Globus pallidus (tissue), 1 donor: Measurements from ENCODE around the gene DNAJC10.
"Not testable (repeated sequence)": the region's sequence is repeated elsewhere in the genome, so short reads cannot be mapped to it uniquely, and the experiment has no call there.

Experiments
- DNase-seq: peaks from one replicate; pipeline ENCODE4 v3.0.0-alpha.2; 2015; ENCODE audit warnings: low spot score

DNAJC10 gene, protein sequence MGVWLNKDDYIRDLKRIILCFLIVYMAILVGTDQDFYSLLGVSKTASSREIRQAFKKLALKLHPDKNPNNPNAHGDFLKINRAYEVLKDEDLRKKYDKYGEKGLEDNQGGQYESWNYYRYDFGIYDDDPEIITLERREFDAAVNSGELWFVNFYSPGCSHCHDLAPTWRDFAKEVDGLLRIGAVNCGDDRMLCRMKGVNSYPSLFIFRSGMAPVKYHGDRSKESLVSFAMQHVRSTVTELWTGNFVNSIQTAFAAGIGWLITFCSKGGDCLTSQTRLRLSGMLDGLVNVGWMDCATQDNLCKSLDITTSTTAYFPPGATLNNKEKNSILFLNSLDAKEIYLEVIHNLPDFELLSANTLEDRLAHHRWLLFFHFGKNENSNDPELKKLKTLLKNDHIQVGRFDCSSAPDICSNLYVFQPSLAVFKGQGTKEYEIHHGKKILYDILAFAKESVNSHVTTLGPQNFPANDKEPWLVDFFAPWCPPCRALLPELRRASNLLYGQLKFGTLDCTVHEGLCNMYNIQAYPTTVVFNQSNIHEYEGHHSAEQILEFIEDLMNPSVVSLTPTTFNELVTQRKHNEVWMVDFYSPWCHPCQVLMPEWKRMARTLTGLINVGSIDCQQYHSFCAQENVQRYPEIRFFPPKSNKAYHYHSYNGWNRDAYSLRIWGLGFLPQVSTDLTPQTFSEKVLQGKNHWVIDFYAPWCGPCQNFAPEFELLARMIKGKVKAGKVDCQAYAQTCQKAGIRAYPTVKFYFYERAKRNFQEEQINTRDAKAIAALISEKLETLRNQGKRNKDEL

DNA sequence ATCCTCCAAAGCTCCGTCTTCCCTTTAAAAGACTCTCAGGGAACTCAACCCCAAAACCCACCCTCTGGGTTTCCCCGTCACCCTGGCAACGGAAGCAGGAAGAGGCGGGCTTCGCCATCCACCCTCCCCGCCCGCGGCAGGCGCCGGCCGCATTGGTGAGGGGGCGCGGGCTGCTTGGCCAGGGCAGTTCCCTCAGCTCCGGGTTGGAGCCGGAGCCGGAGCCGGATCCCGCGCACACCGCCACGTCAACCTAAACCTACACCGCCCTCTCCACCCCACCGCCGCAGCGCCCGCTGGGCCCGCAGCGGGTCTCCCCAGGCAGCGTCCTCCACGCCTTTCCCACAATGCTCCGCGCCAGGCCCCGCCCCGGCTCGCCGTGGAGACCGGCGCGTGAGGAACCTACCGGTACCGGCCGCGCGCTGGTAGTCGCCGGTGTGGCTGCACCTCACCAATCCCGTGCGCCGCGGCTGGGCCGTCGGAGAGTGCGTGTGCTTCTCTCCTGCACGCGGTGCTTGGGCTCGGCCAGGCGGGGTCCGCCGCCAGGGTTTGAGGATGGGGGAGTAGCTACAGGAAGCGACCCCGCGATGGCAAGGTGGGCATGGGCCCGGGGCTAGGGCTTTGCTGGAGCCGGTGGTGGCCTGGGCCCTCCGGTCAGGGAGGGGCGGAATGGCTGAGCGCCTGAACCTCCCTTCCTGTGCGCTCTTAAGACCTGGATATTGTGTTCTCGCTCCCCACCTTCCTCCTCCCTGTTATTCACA is at the start of gene DNAJC10:
Gene DNAJC10, plus strand, starts transcription at position 366 of the 758 bp plus-strand sequence. CDS start 1,830 bp downstream, outside the sequence.
- DNase-seq = peak; percentile 84

DNA sequence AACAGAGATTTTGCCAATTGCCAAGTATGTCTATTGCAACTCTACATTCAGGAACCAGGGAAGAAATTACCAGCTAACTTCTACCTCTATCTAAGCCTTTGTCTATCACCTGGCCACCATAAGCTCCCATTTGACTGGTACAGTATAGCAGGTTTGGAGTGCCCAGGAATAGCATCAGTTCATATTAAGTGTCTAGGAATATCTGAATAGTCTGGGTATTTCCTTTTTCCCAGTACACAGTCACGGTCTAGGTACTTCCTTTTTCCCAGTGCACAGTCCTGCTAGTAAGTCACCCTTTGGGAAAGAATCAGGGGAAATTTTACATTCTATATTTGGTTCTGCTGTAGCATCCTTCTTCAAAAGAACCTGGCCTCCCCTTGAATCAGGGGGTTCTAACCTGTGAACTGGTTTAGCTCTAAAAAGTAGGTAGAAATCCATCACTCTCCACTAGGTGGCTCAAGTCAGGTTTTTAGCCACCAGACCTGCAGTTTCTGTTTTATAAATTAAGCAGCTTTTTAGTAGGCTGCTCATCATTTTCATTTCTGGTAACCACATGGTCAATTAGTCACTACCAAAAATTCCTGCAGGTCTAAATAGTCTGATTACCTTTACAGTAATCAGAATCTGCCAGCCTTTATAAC is 49.3 kb upstream of the DNAJC10 start:
- DNase-seq = no peak

DNA sequence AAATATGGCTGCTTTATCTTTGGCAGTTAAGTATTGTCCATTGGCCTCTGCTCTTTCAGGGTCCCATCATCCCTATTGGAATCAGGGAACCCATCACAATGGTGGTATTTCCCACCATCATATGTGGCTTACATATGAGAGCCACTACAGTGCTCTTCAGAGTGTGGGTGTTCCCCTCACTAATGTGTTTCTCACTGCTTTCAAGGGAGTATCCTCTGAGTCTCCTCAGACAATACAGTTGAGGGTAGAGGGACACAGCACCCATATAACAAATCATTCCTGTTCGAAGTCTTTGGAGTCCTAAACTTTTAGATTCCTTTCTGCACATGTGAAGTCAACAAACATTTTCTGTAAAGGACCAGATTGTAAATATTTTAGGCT is 48.8 kb upstream of the DNAJC10 start:
- no peak for DNase-seq

DNA sequence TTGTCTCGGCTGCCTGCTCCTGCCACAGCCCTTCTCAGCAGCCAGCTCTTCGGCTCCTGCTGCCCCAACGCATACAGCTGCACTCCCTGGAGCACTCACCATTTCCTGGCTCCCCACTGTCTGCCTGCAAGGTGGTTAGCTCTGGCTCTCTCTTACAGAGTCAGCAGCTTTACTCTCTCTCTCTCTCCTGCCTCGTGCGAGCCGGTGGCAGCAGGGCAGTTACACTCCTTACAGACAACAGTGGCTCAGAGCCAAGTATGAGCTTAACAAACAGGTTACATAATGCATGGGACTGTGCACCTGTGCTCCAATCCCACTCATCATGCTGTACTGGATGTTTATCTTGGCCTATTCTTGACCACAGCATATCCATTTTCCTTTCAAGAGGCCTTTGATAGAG is 47.4 kb upstream of the DNAJC10 start:
- no peak for DNase-seq

DNA sequence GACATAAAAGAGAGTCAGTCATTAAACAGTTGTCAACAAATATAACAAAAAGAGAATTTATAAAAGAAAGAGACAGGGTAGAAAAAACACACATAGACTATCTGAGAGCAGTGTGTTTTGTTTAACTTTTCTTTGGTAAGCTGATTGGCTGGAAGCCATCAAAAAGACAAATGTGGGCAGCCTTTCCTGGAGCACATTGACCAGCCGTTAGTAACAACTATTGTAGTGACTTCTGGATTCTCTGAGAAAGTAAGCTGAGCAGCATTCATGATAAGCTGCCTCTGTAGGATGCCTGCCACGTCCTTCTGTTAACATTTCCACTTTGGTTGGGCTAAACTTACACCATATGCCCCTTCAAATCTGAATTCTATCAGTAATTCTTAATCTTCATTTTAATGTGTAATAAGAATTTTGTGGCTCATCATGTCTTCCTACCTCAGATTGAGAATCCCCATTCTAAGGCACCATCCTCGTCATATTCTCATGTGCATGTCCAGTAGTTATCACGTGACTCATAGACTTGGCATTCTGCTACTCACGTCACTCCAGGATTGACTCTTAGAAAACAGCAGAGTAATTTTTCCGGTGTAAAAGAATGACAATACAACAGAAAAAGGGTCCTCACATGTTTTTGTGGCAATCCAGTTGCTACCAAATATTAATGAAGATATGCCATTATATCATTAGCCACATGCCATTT is 43.4 kb upstream of the DNAJC10 start:
- DNase-seq = no peak

DNA sequence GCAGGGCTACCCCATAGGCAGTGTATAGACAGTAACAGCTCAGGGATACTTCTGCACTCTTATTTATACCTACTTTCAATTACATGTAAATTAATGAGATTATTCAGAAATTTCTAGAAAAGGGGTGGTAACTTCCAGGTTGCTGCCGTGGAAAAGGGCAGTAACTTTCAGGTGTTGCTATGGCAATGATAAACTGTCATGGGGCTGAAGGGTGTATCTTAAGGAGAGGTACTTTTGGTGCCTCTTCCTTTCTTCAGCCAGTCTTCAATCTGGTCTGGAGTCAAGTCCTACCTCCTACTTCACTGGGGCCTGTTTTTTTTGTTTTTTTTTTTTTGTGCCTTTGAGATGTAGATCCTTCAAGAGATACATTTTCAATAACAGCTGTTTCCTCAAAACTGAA is 35.2 kb upstream of the DNAJC10 start:
- no peak for DNase-seq

DNA sequence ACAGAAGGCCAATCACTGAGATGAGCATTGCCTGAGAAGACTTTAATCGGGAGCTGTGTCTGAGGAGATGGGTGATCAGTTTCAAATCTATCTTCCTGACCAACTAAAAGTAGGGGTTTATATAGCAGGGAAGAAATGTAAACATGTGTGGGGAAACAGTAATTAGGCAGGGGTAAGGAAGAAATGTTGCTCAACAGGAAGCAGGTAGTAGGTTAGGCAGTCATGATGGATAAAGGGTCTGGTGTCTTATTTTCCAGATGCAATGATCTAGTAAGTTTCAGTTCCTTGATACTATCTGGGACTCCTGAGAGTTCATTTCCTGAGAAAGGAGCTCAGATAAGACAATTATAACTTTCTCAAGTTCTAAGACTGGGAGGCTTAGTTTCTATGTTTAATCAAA is 33.8 kb upstream of the DNAJC10 start:
- DNase-seq = peak; percentile 15

DNA sequence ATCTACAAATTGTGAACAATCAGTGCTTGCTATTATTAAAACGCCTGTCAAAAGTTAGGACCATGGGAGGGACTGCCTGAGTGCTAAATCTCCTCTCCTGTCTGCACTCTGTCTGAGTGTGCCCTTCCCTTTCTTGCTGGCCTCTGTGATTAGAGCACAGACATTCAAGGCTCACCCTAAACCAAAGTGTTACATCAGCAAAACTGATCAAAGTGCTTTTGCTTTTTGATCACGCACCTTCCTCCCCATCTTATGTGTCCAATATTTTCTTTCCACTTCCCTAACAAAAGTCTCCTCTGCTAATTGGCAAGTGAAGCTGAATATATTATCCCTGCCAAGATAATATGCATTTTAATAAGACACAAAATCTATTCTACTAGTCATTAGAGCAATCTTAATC is 30.5 kb upstream of the DNAJC10 start:
- DNase-seq = no peak

DNA sequence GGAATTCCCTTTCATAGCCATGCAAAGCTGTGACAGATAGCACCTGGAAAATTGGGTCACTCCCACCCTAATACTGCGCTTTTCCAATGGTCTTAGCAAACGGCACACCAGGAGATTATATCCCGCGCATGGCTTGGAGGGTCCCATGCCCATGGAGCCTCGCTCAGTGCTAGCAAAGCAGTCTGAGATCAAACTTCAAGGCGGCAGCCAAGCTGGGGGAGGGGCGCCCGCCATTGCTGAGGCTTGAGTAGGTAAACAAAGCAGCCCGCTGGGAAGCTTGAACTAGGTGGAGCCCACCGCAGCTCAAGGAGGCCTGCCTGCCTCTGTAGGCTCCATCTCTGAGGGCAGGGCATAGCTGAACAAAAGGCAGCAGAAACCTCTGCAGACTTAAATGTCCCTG is 29.3 kb upstream of the DNAJC10 start:
- DNase-seq = not testable (repeated sequence)

DNA sequence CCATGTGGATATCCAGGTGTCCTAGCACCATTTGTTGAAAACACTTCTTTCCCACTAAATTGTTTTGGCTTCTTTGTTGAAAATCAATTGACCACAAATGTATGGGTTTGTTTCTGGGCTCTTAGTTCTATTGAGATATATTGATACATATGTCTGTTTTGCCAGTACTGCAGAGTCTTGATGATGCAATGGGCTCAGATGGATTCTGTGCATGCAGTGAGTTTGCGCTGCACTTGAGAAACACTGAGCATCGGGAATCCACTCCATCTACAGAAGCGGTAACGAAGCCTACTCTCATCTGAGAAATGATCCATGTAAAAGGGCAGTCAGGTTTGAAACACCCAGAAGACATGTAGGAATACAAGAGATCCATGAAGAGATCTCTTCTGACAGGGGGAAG is 21.9 kb upstream of the DNAJC10 start:
- DNase-seq = no peak

DNA sequence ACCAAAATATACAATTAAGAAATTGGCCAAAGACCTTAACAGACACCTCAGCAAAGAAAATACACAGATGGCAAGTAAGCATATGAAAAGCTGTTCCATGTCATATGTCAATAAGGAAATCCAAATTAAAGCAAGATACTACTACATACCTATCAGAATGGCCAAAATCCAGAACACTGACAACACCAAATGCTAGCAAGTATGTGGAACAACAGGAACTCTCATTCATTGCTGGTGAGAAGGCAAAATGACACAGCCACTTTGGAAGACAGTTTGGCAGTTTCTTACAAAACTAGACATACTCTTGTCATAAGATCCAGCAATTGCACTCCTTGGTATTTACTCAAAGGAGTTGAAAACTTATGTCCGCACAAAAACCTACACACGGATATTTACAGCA is 20.3 kb upstream of the DNAJC10 start:
- no peak for DNase-seq

DNA sequence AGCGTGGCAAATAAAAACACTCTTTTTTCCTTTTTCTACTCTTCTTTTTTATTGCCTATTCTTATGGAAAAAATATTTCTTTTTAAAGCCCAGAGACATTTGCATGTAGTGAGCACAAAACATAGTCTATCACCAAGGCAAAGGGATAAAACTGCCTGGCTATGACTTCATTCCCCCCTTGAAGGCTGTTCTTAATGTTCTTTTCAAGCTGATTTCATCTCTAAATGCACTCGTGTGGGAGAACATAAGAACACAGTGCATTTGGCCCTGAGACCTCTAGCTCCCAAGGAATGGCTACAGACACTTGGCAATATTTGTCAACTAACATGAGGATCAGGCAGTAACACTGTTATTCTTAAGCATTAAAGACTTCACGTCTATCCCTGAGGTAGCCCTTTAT is 17.4 kb upstream of the DNAJC10 start:
- DNase-seq = no peak

DNA sequence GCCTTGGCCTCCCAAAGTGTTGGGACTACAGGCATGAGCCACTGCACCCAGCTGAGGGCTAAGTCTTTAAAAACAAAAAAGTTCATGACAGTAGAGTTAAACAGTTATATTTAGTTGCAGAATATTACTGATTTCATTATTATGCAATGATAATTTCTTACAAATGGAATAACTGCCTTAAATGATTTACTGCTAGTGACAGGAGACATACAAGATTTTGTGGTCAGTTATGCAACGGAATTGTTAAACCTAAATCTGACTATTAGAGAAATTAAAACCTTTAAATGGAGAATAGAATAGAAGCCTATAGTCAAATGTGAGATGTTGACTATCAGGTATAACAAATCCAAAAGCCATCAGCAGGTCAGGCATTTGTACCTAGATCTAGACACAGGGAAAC is 10.3 kb upstream of the DNAJC10 start:
- DNase-seq = no peak

- DNase-seq = peak; percentile 31
Observed at GRCh38 chr2:182706751-182707150, 9.3 kb upstream of the DNAJC10 start.

DNA sequence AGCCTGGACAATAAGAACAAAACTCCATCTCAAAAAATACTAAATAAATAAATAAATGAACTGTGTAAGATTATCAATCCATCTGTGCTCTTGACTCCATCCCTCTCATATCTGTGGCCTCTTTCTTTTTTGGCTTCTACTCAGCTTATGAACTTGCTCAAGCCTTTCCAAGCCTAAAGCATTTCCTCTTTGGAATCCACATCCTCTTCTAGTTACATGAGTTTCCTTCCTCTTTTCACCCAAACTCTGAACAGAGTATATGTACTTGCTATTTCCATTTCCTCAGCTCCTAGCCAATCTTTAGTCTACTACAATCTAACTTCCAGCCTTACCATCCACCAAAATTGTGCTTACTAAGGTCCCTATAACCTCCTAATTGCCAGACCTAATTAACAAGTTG is 2.5 kb upstream of the DNAJC10 start:
- peak; percentile 38 for DNase-seq

DNA sequence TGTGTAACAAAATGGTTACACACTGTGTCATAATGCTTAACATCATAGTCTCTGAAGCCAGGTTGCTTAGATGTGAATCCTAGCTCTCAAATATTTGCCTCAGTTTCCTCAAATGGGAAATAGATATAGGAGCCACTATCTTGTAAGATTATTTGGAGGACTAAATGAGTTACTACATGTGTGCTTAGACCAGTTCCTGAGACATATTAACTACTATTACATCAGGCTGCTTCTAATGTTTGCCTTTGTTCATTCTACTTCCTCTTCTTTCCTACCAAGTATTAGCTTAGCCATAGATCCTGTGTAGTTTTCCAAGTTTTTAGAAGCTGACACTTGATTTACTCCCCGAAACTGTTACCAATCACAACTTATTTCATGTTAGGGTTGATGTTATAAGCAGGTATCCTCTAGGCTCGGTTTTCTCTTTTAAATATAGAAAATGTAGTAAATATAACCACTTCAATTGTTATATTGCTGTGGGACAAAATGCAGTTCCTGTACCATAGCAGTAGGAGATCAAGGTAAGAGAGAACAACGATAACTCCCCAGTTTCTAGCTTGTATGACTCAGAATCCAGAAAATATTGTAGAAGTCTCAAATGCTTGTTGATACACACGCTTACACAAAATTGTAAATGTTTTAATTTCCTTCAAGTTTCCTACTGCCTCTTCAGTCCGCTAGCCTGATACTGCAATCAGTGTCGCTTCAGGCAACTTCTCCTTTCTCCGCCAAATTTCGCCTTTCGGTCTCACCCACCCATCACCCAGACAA is 751 bp upstream of the DNAJC10 start:
- no peak for DNase-seq

GRCh38 chr2:182716650-182716979 is 558 bp downstream of the DNAJC10 start:
- DNase-seq = no peak

DNA sequence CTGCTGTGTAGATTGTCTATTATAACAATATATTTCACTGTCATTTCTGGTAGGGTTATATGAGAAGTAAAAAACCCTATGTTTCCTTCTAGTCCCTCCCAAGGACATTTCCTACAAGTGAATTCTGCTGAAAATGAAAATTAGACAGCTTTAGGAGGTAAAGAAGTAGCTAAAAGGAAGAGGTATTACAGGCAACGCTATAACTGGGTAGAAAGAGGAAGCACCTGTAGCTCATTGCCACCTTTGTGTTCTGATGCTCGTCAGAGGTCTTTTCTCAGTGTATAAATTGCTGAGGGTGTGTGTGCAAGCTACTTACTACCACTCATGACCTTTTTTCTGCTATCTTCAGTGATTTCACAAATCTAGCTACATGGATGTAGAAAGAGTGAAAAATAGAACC is 1.4 kb downstream of the DNAJC10 start:
- no peak for DNase-seq

- peak; percentile 2 for DNase-seq
Observed at GRCh38 chr2:182717816-182718215, 1.8 kb downstream of the DNAJC10 start.

DNA sequence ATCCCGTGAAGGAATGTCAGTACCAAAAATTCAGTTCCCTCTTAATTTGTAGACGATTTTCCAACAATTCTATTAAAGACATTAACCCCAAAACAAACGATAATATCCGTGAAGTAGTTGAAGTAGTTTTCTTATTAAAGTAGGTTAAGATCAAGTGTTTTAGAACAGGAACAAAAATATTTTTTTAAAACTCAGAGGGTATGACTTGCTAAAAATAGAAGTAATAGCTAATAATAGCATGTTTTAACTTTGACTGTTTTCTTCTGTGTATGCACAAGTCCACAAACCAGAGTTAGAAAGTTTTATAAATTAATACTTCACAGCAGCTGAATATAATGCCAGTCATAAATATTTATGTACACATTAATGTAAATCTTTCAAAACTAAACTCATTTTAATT is 2.4 kb downstream of the DNAJC10 start:
- DNase-seq = no peak

DNA sequence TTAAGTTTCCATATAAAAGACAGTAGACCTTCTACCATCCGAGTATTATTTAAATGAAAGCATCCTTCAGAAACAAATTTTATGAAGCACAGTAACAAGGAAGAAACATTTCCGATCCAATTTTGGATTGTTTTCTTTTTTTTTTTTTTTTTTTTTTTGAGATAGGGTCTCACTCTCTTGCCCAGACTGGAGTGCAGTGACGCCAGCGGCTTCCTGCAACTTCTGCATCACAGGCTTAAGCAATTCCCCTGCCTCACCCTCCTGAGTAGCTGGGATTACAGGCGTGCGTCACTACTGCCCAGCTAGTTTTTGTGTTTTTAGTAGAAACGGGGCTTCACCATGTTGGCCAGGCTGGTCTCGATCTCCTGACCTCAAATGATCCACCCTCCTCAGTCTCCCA is 3.1 kb downstream of the DNAJC10 start:
- not testable (repeated sequence) for DNase-seq
